ENCODE measurements around the gene SEZ6.
A peak's percentile ranks its signal among the peaks of the same experiment; 100 is the strongest.

The SEZ6 gene

GRCh38 chr17:29034510-29034909 lies 28.7 kb upstream of the SEZ6 start:
- CTCF ChIA-PET: interaction anchor here (0.7 to 3.2 kb wide), 5 partner anchors 9 to 82 kb away, joined by 3 to 14 read pairs (median 10); partner anchors contain the start of gene PIPOX
- H3K4me3 ChIP-seq (ENCODE audit: low read depth, low read length): no peak overlapping the region
- no peak for TF ChIP-seq MYNN (tag by site-specific recombination; IDR thresholded peaks at IDR 0.05; ENCODE audit: borderline replicate concordance)
- no peak for TF ChIP-seq ZNF404 (tag by site-specific recombination; IDR thresholded peaks at IDR 0.05)
- peak; percentile 23; the same call in 1 of the 2 replicates for TF ChIP-seq ZNF610 (tag by site-specific recombination; IDR thresholded peaks at IDR 0.05; ENCODE audit: borderline replicate concordance)
- TF ChIP-seq ZNF501 (tag by site-specific recombination; IDR thresholded peaks at IDR 0.05): no peak
- no peak for TF ChIP-seq KLF8 (tag by site-specific recombination; IDR thresholded peaks at IDR 0.05)
- TF ChIP-seq SETDB1 (IDR thresholded peaks at IDR 0.05; ENCODE audit: insufficient read length, low read length): peak; percentile 58
- TF ChIP-seq ZNF398 (tag by site-specific recombination; IDR thresholded peaks at IDR 0.05): no peak
- TF ChIP-seq ZNF26 (tag by site-specific recombination; IDR thresholded peaks at IDR 0.05): no peak
- peak; percentile 80; the same call in 1 of the 2 replicates for TF ChIP-seq ZNF280D (tag by site-specific recombination; IDR thresholded peaks at IDR 0.05)
- TF ChIP-seq ZNF664 (tag by site-specific recombination; IDR thresholded peaks at IDR 0.05): peak; percentile 92
- no peak for TF ChIP-seq BCL11B (tag by site-specific recombination; IDR thresholded peaks at IDR 0.05; ENCODE audit: low read depth)
- TF ChIP-seq ZNF2 (tag by site-specific recombination; IDR thresholded peaks at IDR 0.05): no peak
- no peak for TF ChIP-seq ZSCAN16 (tag by site-specific recombination; IDR thresholded peaks at IDR 0.05)
- TF ChIP-seq ZNF354C (tag by site-specific recombination; IDR thresholded peaks at IDR 0.05; ENCODE audit: borderline replicate concordance, low read depth): no peak
- TF ChIP-seq ZNF169 (tag by site-specific recombination; IDR thresholded peaks at IDR 0.05): no peak
- no peak for TF ChIP-seq ZNF639 (tag by site-specific recombination; IDR thresholded peaks at IDR 0.05)
- TF ChIP-seq ZNF202 (tag by site-specific recombination; IDR thresholded peaks at IDR 0.05; ENCODE audit: borderline replicate concordance): no peak
- TF ChIP-seq FEZF1 (tag by site-specific recombination; IDR thresholded peaks at IDR 0.05): no peak
- TF ChIP-seq ZNF558 (tag by site-specific recombination; IDR thresholded peaks at IDR 0.05): peak; percentile 100
- no peak for TF ChIP-seq ZNF629 (tag by site-specific recombination; IDR thresholded peaks at IDR 0.05)
- TF ChIP-seq ZNF580 (tag by site-specific recombination; IDR thresholded peaks at IDR 0.05): no peak
- TF ChIP-seq ATF2 (tag by site-specific recombination; IDR thresholded peaks at IDR 0.05; ENCODE audit: low read depth): no peak
- no peak for TF ChIP-seq ZIC2 (tag by site-specific recombination; IDR thresholded peaks at IDR 0.05)
- no peak for TF ChIP-seq ZBTB10 (tag by site-specific recombination; IDR thresholded peaks at IDR 0.05)
- H3K9me3 ChIP-seq (ENCODE audit: control insufficient read depth, insufficient read depth, low read depth, low read length): no peaks in the 10 kb centered on the region
- POLR2A ChIA-PET: no interaction called here
- no peak overlapping the region for H3K27ac ChIP-seq (ENCODE audit: extremely low read depth, low read depth, low read length)
- no peaks in the 10 kb centered on the region for H3K4me1 ChIP-seq (ENCODE audit: control insufficient read depth, insufficient read depth, low read length)
- no peaks in the 10 kb centered on the region for H3K36me3 ChIP-seq (ENCODE audit: control insufficient read depth in 2 of 2, insufficient read depth in 1 of 2, low read length in 2 of 2)
